ENCODE data around the gene MYO15A. TPM values are rescaled to one million over a fixed set of nuclear protein-coding genes. Genes with fewer than 3 reads are reported as not detected.

The MYO15A gene
- polyA plus RNA-seq, 4 donors = 1.9 to 5.3 (median 3.2) TPM

DNA sequence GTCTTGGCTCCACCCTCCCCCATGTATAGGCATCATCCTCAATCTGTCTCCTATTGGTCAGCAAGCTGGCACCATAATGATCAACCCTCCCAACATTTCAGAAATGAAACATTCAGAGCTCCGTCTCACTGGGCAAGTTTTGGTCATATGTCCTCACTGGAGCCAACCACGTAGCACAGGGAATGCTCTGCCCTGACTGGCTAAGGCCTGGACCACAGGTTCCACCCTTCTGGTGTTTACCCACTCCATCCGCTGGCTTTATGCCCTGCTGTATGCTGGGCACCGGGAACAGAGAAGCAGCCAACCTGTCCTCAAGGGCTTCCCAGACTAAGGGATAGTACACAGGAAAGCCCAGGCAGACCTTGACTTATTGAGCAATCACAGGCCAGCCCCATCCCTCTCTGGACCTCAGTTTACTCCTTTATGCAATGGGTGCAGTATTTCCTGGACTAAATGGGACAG is 20.5 kb downstream of the MYO15A start:
- no peak for DNase-seq (ENCODE audit: low read depth in 4 of 4, low spot score in 2 of 4)

- DNase-seq (ENCODE audit: low read depth in 4 of 4, low spot score in 2 of 4) = no peak
Measured at GRCh38 chr17:18132711-18133110, 24.2 kb downstream of the MYO15A start.

- no peak for DNase-seq (ENCODE audit: low read depth in 4 of 4, low spot score in 2 of 4)
Measured at GRCh38 chr17:18136357-18136756, 27.8 kb downstream of the MYO15A start.

GRCh38 chr17:18138065-18138749 is 29.7 kb downstream of the MYO15A start:
- DNase-seq (ENCODE audit: low read depth in 4 of 4, low spot score in 2 of 4) = no peak

DNA sequence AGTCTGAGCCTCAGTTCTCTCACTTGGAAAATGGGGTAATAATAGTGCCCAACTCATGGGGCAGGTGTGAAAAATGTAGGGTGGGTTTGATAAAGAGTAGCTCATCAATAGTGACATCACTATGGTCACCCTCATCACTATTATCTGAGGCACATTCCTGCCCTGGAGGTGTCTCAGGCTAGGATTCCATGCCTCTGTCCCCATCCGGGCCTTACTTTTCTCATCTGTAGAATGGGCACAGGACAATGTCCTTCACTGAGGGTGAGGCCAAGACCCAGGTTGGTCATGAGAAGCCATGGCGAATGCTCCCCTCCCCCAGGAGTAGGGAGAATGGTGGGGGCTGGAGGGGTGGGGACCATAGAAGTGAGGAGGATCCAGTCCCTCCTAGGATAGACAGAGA is 30.5 kb downstream of the MYO15A start:
- DNase-seq (ENCODE audit: low read depth in 4 of 4, low spot score in 2 of 4) = no peak

DNA sequence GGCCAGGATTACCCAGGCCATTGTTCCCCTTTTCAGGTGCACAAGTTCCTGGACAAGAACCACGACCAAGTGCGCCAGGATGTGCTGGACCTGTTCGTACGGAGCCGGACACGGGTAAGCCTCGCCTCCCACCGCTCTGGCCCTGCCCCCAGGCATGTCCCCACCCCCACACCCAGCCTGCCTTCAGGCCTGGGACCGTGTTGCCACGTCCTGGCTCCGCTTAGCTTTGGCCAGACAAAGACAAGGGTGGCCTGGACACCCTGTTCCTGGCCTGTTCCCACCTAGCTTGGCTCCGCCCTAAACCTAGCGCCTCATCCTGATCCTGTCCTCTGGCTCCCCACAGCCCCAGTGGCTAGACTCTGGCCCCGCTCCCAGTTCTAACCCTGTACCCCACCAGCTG is 30.9 kb downstream of the MYO15A start:
- no peak for DNase-seq (ENCODE audit: low read depth in 4 of 4, low spot score in 2 of 4)

- DNase-seq (ENCODE audit: low read depth in 4 of 4, low spot score in 2 of 4) = no peak
Measured at GRCh38 chr17:18139949-18140348, 31.4 kb downstream of the MYO15A start.

GRCh38 chr17:18140648-18141047 is 32.1 kb downstream of the MYO15A start:
- DNase-seq (ENCODE audit: low read depth in 4 of 4, low spot score in 2 of 4) = no peak

DNA sequence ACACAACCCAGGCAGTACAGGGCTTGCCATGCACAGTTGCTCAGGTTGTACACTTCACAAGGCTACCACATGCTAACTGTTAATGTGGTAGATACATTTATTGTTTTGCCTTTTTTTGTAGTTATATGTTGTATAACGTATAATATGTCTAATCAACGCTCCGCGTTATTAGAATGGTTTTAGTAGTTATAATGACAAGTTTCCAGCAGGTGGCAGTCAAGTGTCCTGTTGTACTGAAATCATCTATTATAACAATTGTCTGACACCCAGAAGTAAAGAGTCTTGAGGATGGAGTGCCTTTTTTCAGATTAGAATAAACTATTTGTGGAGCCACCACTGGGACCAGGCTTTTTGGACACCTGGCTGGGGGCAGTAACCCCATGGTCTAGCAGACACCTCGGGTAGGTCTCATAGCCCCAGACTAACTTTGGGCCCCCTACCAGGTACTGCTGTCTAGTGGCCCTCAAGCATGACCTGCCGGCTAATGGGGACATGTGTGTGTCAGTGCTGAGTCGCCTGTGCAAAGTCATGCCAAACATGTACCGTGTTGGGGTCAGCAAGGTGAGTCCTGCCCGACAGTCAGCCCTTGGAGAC is 32.8 kb downstream of the MYO15A start:
- peak in 2 of 4 donors; percentile 36 to 37 for DNase-seq (ENCODE audit: low read depth in 4 of 4, low spot score in 2 of 4)

GRCh38 chr17:18142417-18142816 is 33.9 kb downstream of the MYO15A start:
- no peak for DNase-seq (ENCODE audit: low read depth in 4 of 4, low spot score in 2 of 4)

- no peak for DNase-seq (ENCODE audit: low read depth in 4 of 4, low spot score in 2 of 4)
Measured at GRCh38 chr17:18143044-18143936, 34.7 kb downstream of the MYO15A start.

- no peak for DNase-seq (ENCODE audit: low read depth in 4 of 4, low spot score in 2 of 4)
Measured at GRCh38 chr17:18144261-18144660, 35.7 kb downstream of the MYO15A start.

DNA sequence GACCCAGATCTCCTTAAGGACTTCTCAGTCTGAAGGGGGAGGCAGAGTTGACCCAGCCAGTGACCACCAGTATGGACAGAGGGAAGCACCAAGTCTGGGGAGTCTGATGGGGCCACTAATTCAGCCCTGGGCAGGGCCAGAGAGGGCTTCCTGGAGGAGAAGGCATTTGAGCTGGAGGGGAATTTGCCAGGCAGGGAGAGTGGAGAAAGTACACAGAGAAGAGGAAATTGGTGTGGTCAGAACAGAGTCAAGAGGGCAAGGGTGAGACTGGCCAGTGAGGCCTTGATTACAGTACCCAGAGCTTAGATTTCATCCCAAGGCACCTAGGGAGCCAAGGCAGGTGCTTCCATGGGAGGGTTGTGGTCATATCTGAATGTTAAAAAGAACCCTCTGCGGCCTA is 36.3 kb downstream of the MYO15A start:
- DNase-seq (ENCODE audit: low read depth in 4 of 4, low spot score in 2 of 4) = no peak

DNA sequence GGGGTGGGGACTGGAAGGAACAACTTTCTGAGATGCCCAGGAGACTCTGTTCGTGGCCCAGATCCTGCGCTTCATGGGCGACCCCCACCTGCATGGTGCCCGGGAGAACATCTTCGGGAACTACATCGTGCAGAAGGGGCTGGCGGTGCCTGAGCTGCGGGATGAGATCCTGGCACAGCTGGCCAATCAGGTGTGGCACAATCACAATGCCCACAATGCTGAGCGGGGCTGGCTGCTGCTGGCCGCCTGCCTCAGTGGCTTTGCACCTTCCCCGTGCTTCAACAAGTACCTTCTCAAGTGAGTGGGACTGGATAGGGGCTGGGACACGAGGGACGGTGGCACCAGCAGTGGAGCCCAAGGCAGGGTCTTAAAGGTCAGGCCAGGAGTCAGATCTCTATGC is 37.3 kb downstream of the MYO15A start:
- DNase-seq (ENCODE audit: low read depth in 4 of 4, low spot score in 2 of 4) = no peak

GRCh38 chr17:18146259-18146658 is 37.7 kb downstream of the MYO15A start:
- DNase-seq (ENCODE audit: low read depth in 4 of 4, low spot score in 2 of 4) = no peak

GRCh38 chr17:18146980-18147379 is 38.4 kb downstream of the MYO15A start:
- DNase-seq (ENCODE audit: low read depth in 4 of 4, low spot score in 2 of 4) = no peak

DNA sequence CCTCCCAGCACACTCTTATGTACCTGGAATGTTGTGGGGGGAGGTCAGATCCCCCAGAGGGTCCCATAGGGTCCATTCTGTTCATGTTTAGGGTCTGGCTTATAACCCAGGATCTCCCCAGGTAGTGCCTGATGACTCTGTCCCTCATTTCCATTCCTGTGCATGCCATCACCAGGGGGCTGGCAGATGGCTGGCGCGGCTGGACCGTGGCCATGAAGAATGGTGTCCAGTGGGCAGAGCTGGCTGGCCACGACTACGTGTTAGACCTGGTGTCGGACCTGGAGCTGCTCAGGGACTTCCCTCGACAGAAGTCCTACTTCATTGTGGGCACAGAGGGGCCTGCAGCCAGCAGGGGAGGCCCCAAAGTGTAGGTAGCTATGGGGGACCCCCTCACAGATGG is 40.0 kb downstream of the MYO15A start:
- DNase-seq (ENCODE audit: low read depth in 4 of 4, low spot score in 2 of 4) = no peak

DNA sequence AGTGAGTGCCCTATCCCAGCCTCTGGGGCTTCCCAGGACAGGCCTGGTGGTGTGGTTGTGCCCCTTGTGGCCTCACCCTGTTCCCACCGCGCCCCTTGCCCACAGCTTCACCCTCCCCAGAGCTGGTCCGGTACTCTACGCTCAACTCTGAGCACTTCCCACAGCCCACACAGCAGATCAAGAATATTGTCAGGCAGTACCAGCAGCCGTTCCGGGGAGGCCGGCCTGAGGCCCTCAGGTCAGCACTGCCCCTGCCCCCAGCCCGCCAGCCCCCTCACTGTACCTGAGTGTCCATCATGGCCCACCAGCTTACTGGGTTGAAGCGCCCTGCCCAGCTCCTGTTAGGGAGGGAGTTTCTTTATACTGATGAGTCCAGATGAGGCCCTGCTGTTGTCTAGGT is 42.7 kb downstream of the MYO15A start:
- DNase-seq (ENCODE audit: low read depth in 4 of 4, low spot score in 2 of 4) = no peak

DNA sequence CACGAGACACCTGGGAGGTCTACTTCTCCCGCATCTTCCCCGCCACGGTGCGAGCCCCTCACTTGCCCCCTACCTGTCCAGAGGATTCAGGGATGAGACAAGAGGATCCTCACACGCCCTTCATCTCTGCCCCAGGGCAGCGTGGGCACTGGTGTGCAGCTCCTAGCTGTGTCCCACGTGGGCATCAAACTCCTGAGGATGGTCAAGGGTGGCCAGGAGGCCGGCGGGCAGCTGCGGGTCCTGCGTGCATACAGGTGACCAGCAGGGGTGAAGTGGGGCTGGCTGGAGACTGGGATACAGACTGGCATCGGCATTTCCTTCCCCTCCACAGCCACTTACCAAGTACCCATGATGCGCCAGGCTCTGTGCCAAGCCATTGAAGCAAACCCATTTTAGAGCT is 46.6 kb downstream of the MYO15A start:
- no peak for DNase-seq (ENCODE audit: low read depth in 4 of 4, low spot score in 2 of 4)

- DNase-seq (ENCODE audit: low read depth in 4 of 4, low spot score in 2 of 4) = no peak
Measured at GRCh38 chr17:18156171-18156975, 47.8 kb downstream of the MYO15A start.

DNA sequence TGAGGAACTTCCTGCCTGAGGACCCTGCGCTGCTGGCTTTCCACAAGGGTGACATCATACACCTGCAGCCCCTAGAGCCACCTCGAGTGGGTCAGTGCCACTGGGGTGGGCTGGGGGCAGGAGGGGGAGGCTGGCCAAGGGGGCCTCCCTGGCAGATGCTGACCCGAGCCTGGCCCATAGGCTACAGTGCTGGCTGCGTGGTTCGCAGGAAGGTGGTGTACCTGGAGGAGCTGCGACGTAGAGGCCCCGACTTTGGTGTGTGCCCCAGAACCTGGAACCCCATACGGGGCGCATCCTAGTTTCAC is 48.4 kb downstream of the MYO15A start:
- DNase-seq (ENCODE audit: low read depth in 4 of 4, low spot score in 2 of 4) = no peak

Measured in left renal cortex interstitium (tissue), 4 donors.